Activated CD4-positive, alpha-beta memory T cell treated with anti-CD3 and anti-CD28 coated beads for 36 hours (primary cell): ENCODE data around the gene KNTC1. TPM values are rescaled to one million over a fixed set of nuclear protein-coding genes. Genes with fewer than 3 reads are reported as not detected.
"Not testable (repeated sequence)": the region's sequence is repeated elsewhere in the genome, so short reads cannot be mapped to it uniquely, and the experiment has no call there.

Experiments
- CTCF ChIA-PET: fragments of 350-600 bp; sonication (Branson Sonifier 250); formaldehyde crosslinking; loops from one replicate; lab custom pipeline; 2021; ENCODE audit warnings: antibody characterized with exemption, inconsistent platforms; lab: Charles Lee
- POLR2A ChIA-PET: fragments of 350-600 bp; sonication (Branson Sonifier 250); formaldehyde crosslinking; loops from one replicate; lab custom pipeline; 2021; ENCODE audit warnings: antibody characterized with exemption; lab: Charles Lee
- DNase-seq: peaks from one replicate; pipeline ENCODE4 v3.0.0-alpha.2; 2020
- H3K27ac Mint-ChIP-seq: one replicate; pipeline ENCODE4 v1.8.0; 2021; ENCODE audit warnings: mixed read lengths
- H3K27me3 Mint-ChIP-seq: one replicate; pipeline ENCODE4 v1.8.0; 2021; ENCODE audit warnings: mixed read lengths
- H3K36me3 Mint-ChIP-seq: one replicate; pipeline ENCODE4 v1.8.0; 2021; ENCODE audit warnings: mixed read lengths
- H3K4me1 Mint-ChIP-seq: one replicate; pipeline ENCODE4 v1.8.0; 2021; ENCODE audit warnings: low read depth, mixed read lengths
- H3K4me3 Mint-ChIP-seq: one replicate; pipeline ENCODE4 v1.8.0; 2021; ENCODE audit warnings: mild to moderate bottlenecking, mixed read lengths
- H3K9me3 Mint-ChIP-seq: one replicate; pipeline ENCODE4 v1.8.0; 2021; ENCODE audit warnings: mixed read lengths
- intact Hi-C: fragments of 100-400 bp; cut with micrococcal nuclease; formaldehyde crosslinking; loops from one replicate; pipeline ENCODE4 v1.15.1; 2023
- total RNA-seq, 2 experiments: library from RNA; stranded (reverse); gene quantifications; one replicate each; pipeline ENCODE4 v1.2.3, GENCODE V29; 2021

KNTC1 gene
- total RNA-seq, 2 experiments from 2014 or later, result 136 to 147 TPM

- CTCF ChIA-PET, DNase-seq, H3K9me3 Mint-ChIP-seq, H3K4me1 Mint-ChIP-seq, H3K4me3 Mint-ChIP-seq, POLR2A ChIA-PET, H3K36me3 Mint-ChIP-seq, H3K27me3 Mint-ChIP-seq, intact Hi-C loops, H3K27ac Mint-ChIP-seq: not testable (repeated sequence)
These were observed 126.2 kb downstream of the KNTC1 start for GRCh38 chr12:122653291-122653690.

GRCh38 chr12:122656298-122656697 lies 129.2 kb downstream of the KNTC1 start:
- ChIA-PET CTCF (no interaction called here), POLR2A (interaction anchor here (0.6 kb wide), 1 partner anchor 412 kb away, joined by 3 read pairs; no protein-coding TSS in a partner anchor)
- Mint-ChIP-seq H3K4me3 (no peak overlapping the region), H3K36me3 (no peaks in the 10 kb centered on the region), H3K27me3 (no peaks in the 10 kb centered on the region), H3K27ac (no peak overlapping the region), H3K4me1 (no peaks in the 10 kb centered on the region), H3K9me3 (no peaks in the 10 kb centered on the region)
- intact Hi-C loops, result no loop called here
- no peak for DNase-seq

- CTCF ChIA-PET, result interaction anchor here (1.0 kb wide), 1 partner anchor 97 kb away, joined by 3 read pairs; no protein-coding TSS in a partner anchor
- intact Hi-C loops, result no loop called here
- Mint-ChIP-seq H3K27me3 (no peaks in the 10 kb centered on the region), H3K36me3 (no peaks in the 10 kb centered on the region), H3K27ac (no peak overlapping the region), H3K4me3 (no peak overlapping the region), H3K9me3 (no peaks in the 10 kb centered on the region), H3K4me1 (no peaks in the 10 kb centered on the region)
- no peak for DNase-seq
- POLR2A ChIA-PET, result no interaction called here
These were observed 132.5 kb downstream of the KNTC1 start for GRCh38 chr12:122659579-122659978.

GRCh38 chr12:122661246-122661645 lies 134.2 kb downstream of the KNTC1 start:
- Mint-ChIP-seq H3K36me3 (no peaks in the 10 kb centered on the region), H3K27me3 (no peaks in the 10 kb centered on the region), H3K4me1 (no peaks in the 10 kb centered on the region), H3K4me3 (no peak overlapping the region), H3K27ac (no peak overlapping the region), H3K9me3 (no peaks in the 10 kb centered on the region)
- intact Hi-C loops, result no loop called here
- POLR2A ChIA-PET, result no interaction called here
- no peak for DNase-seq
- CTCF ChIA-PET, result no interaction called here

GRCh38 chr12:122661938-122662337 lies 134.9 kb downstream of the KNTC1 start:
- ChIA-PET CTCF (no interaction called here), POLR2A (no interaction called here)
- Mint-ChIP-seq H3K36me3 (no peaks in the 10 kb centered on the region), H3K9me3 (no peaks in the 10 kb centered on the region), H3K4me1 (no peaks in the 10 kb centered on the region), H3K27ac (no peak overlapping the region), H3K27me3 (no peaks in the 10 kb centered on the region), H3K4me3 (no peak overlapping the region)
- no peak for DNase-seq
- intact Hi-C loops, result no loop called here

- Mint-ChIP-seq H3K4me1 (no peaks in the 10 kb centered on the region), H3K9me3 (no peaks in the 10 kb centered on the region), H3K36me3 (no peaks in the 10 kb centered on the region), H3K27me3 (no peaks in the 10 kb centered on the region), H3K4me3 (no peak overlapping the region), H3K27ac (no peak overlapping the region)
- POLR2A ChIA-PET, result no interaction called here
- intact Hi-C loops, result no loop called here
- CTCF ChIA-PET, result interaction anchor here (0.6 to 0.7 kb wide), 2 partner anchors 99 to 1014 kb away, joined by 3 to 6 read pairs; no protein-coding TSS in a partner anchor
- no peak for DNase-seq
These were observed 138.3 kb downstream of the KNTC1 start for GRCh38 chr12:122665349-122665748.

GRCh38 chr12:122665759-122666158 lies 138.7 kb downstream of the KNTC1 start:
- POLR2A ChIA-PET, result no interaction called here
- Mint-ChIP-seq H3K36me3 (no peaks in the 10 kb centered on the region), H3K4me3 (no peak overlapping the region), H3K9me3 (no peaks in the 10 kb centered on the region), H3K27ac (no peak overlapping the region), H3K27me3 (no peaks in the 10 kb centered on the region), H3K4me1 (no peaks in the 10 kb centered on the region)
- DNase-seq, result no peak
- intact Hi-C loops, result no loop called here
- CTCF ChIA-PET, result interaction anchor here (0.6 to 0.7 kb wide), 2 partner anchors 100 to 1015 kb away, joined by 3 to 6 read pairs; no protein-coding TSS in a partner anchor

- Mint-ChIP-seq H3K4me1 (no peaks in the 10 kb centered on the region), H3K4me3 (no peak overlapping the region), H3K27ac (no peak overlapping the region), H3K36me3 (no peaks in the 10 kb centered on the region), H3K27me3 (no peaks in the 10 kb centered on the region), H3K9me3 (no peaks in the 10 kb centered on the region)
- CTCF ChIA-PET, result no interaction called here
- POLR2A ChIA-PET, result no interaction called here
- intact Hi-C loops, result no loop called here
- no peak for DNase-seq
These were observed 141.2 kb downstream of the KNTC1 start for GRCh38 chr12:122668268-122668667.

- Mint-ChIP-seq H3K4me1 (no peaks in the 10 kb centered on the region), H3K9me3 (no peaks in the 10 kb centered on the region), H3K27me3 (no peaks in the 10 kb centered on the region), H3K36me3 (no peaks in the 10 kb centered on the region), H3K27ac (no peak overlapping the region), H3K4me3 (no peak overlapping the region)
- CTCF ChIA-PET, result no interaction called here
- intact Hi-C loops, result no loop called here
- POLR2A ChIA-PET, result no interaction called here
- no peak for DNase-seq
These were observed 142.5 kb downstream of the KNTC1 start for GRCh38 chr12:122669397-122670070.

- H3K27me3 Mint-ChIP-seq, result peaks cover 3% of the 10 kb centered on the region
- no peak overlapping the region for H3K27ac Mint-ChIP-seq
- no peaks in the 10 kb centered on the region for H3K4me1 Mint-ChIP-seq
- ChIA-PET CTCF (interaction anchor here (0.6 kb wide), 1 partner anchor 11 kb away, joined by 4 read pairs; no protein-coding TSS in a partner anchor), POLR2A (interaction anchor here (0.6 kb wide), 1 partner anchor 26 kb away, joined by 3 read pairs; no protein-coding TSS in a partner anchor)
- no peak overlapping the region for H3K4me3 Mint-ChIP-seq
- H3K36me3 Mint-ChIP-seq, result no peaks in the 10 kb centered on the region
- intact Hi-C loops, result no loop called here
- DNase-seq, result no peak
- no peaks in the 10 kb centered on the region for H3K9me3 Mint-ChIP-seq
These were observed 145.5 kb downstream of the KNTC1 start for GRCh38 chr12:122672515-122672914.

Other genes starting within 250 kb of the KNTC1 start
- 10 to 100 TPM; 69.2 to 71.8 TPM for gene CLIP1, start 104.6 kb upstream of the KNTC1 start, total RNA-seq
- 10 to 100 TPM; 27.7 to 28.5 TPM for gene ZCCHC8, start 26.3 kb upstream of the KNTC1 start, total RNA-seq
- gene RSRC2, start 313 bp upstream of the KNTC1 start, total RNA-seq, result 100 to 1,000 TPM; 106 to 115 TPM
- gene HCAR2, start 176.1 kb downstream of the KNTC1 start, total RNA-seq, result not detected
- gene HCAR3, start 189.6 kb downstream of the KNTC1 start, total RNA-seq, result under 1 TPM in 1 of 2 experiments, not detected in 1; 0.10 TPM
- gene HCAR1, start 203.6 kb downstream of the KNTC1 start, total RNA-seq, result under 1 TPM; 0.21 to 0.27 TPM
- 10 to 100 TPM; 56.9 to 58.2 TPM for gene DENR, start 225.6 kb downstream of the KNTC1 start, total RNA-seq
- gene CCDC62, start 247.3 kb downstream of the KNTC1 start, total RNA-seq, result under 1 TPM; 0.48 TPM